Testis (tissue), 3 donors: ENCODE data around the gene GALR1. TPM values are rescaled to one million over a fixed set of nuclear protein-coding genes. Genes with fewer than 3 reads are reported as not detected.

ENCODE experiments used
- DNase-seq: peaks from one replicate; pipeline ENCODE4 v3.0.0-alpha.2; 2019
- H3K27ac ChIP-seq, 2 donors: fragments of 200-600 bp; sonication (generic); one replicate each; pipeline ENCODE4 v1.5.1; 2019
- H3K27me3 ChIP-seq: fragments of 200-600 bp; sonication (generic); one replicate; pipeline ENCODE4 v1.5.1; 2019
- H3K36me3 ChIP-seq: fragments of 200-600 bp; sonication (generic); one replicate; pipeline ENCODE4 v1.5.1; 2017; ENCODE audit warnings: low read depth; ENCODE audit errors: missing control alignments
- H3K4me1 ChIP-seq: fragments of 200-600 bp; sonication (generic); one replicate; pipeline ENCODE4 v1.5.1; 2019
- H3K4me3 ChIP-seq, 2 donors: fragments of 200-600 bp; sonication (generic); one replicate each; pipeline ENCODE4 v1.5.1; 2017 to 2019
- H3K9me3 ChIP-seq: fragments of 200-600 bp; sonication (generic); one replicate; pipeline ENCODE4 v1.5.1; 2017
- POLR2A ChIP-seq: fragments of 450-650 bp; IDR thresholded peaks from one replicate; pipeline ENCODE4 v1.6.1; 2017; ENCODE audit warnings: antibody characterized with exemption, mild to moderate bottlenecking, moderate library complexity
- WGBS, 2 donors: methylation state at CpG; one replicate each; pipeline ENCODE4 v1.1.5; 2018; 5-methylcytosine and 5-hydroxymethylcytosine counted together
- intact Hi-C: fragments of 100-400 bp; cut with DNase I; formaldehyde crosslinking; loops from one replicate; pipeline ENCODE4 v1.15.1; 2023; ENCODE audit warnings: low total_unique reads
- polyA plus RNA-seq: library from polyadenylated mRNA; stranded (reverse); fragments of 350-450 nt; fragmentation: Illumina TruSeq; extraction: RNeasy Lipid Tissue Mini Kit (QIAGEN cat#74804); gene quantifications from one replicate; pipeline ENCODE4 v1.2.3, GENCODE V29; 2014; ENCODE audit warnings: low read depth, low replicate concordance; ENCODE audit not compliant: insufficient read depth
- total RNA-seq, 2 donors: library from RNA; depleted of rRNA; stranded (reverse); fragments of >200 nt; gene quantifications; one replicate each; pipeline ENCODE4 v1.2.3, GENCODE V29; 2016
- TF ChIP-seq, protein P1 (sequence below), 3 experiments: fragments of 450-650 bp in 2 of 3; fragments of 200-600 bp in 1 of 3; sonication (generic) in 1 of 3; IDR thresholded peaks; one replicate each; pipeline ENCODE4 v1.5.1; 2016 to 2019; ENCODE audit warnings: antibody characterized with exemption in 3 of 3, mild to moderate bottlenecking in 2 of 3, moderate library complexity in 1 of 3

Gene GALR1
- total and polyA plus RNA-seq, 3 donors from 2014 or later = 0.11 to 0.43 (median 0.16) TPM

DNA sequence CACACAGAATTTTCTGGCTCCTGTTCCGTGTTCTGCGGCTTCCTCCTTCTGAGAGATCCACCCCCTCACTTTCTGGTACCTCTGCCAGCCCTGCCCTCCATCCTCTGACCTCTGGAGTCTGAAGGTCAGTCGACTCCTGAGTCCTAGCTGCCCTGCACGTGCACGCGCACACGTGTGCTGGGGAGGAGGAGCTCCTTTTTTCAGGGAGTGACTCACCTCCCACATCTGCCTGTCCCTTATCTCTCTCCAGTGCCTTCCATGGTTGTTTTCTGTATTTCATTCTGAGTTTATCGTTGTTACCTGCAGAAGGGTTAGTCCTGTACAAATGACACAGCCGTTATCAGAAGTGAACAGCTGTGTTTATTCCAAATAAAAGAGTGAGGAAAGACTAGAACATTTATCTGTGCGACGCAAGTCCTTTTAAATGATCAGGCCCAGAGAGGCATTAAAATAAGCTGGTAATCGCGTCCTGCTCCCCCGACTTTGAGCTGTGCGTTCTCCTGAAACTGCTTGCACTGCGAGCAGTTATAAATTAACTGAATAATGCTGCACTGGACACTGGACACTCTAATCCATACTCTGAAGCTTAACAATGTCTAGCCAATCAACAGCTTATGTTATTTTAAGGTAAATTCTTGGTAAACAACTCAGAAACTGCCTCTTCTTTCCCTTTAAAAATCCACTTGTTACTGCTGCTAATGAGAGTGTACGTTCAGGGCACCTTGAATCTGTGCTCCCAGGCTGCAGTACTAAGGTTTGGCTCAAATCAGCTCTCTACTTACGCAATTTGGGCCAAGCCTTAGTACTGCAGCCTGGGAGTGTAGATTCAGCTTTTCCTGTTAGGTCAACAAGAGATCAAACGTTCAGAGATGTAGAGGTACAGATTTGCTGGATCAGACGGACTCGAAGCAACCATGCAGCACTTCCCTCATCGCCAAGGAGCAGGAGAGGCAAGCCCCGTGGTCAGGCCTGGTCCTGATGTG is 72.5 kb downstream of the GALR1 start:
- DNase-seq = no peak
- Histone ChIP-seq H3K36me3 (no peaks in the 10 kb centered on the region), H3K9me3 (no peaks in the 10 kb centered on the region), H3K27me3 (no peaks in the 10 kb centered on the region), H3K27ac (no peak overlapping the region), H3K4me3 (no peak overlapping the region), H3K4me1 (no peaks in the 10 kb centered on the region)
- 45 to 58% methylated on average over 23 of the region's 23 CpGs for WGBS, 2 donors
- no peak for TF ChIP-seq POLR2A
- TF ChIP-seq, protein P1, sequence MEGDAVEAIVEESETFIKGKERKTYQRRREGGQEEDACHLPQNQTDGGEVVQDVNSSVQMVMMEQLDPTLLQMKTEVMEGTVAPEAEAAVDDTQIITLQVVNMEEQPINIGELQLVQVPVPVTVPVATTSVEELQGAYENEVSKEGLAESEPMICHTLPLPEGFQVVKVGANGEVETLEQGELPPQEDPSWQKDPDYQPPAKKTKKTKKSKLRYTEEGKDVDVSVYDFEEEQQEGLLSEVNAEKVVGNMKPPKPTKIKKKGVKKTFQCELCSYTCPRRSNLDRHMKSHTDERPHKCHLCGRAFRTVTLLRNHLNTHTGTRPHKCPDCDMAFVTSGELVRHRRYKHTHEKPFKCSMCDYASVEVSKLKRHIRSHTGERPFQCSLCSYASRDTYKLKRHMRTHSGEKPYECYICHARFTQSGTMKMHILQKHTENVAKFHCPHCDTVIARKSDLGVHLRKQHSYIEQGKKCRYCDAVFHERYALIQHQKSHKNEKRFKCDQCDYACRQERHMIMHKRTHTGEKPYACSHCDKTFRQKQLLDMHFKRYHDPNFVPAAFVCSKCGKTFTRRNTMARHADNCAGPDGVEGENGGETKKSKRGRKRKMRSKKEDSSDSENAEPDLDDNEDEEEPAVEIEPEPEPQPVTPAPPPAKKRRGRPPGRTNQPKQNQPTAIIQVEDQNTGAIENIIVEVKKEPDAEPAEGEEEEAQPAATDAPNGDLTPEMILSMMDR (IDR thresholded peaks at IDR 0.05) = no peak
- intact Hi-C loops = no loop called here

DNA sequence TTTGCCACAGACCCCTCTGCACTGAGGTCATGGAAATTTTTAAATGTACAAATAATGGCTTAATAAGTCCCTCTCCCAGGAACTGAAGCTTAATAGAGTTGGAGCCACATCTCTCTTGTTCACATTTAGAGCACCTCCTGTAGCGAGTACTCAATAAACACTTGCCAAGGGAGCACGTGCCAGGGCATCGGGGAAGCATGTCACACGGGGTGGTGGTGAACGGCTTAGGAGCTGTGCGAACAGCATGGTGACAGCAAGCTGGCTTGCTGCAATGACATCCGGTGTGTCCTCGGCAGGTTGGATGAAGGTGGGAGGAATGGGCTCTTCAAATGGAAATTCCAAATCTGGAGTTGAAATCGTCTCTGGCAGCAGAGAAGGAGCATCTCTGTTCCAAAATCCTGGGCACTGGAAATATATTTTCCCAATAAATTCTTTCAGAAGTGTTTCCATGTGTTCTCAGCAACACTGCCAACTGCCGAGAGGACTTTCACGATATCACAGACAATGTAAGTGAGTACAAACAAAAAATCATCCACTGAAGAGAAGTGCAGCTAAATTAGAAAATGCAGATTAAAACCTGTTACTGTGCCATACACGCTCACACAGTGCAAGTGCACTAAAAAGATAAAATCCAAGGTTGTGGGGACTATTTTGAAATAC is 74.1 kb downstream of the GALR1 start:
- DNase-seq = no peak

More for the DNA sequence above, 74.1 kb downstream of the GALR1 start:
- Histone ChIP-seq H3K36me3 (no peaks in the 10 kb centered on the region), H3K27ac (no peak overlapping the region), H3K27me3 (no peaks in the 10 kb centered on the region), H3K4me3 (no peak overlapping the region), H3K4me1 (no peaks in the 10 kb centered on the region), H3K9me3 (no peaks in the 10 kb centered on the region)
- no peak for TF ChIP-seq POLR2A
- TF ChIP-seq, protein P1 (IDR thresholded peaks at IDR 0.05) = no peak
- intact Hi-C loops = no loop called here
- WGBS, 2 donors = 72 to 77% methylated on average over 12 of the region's 12 CpGs

Other genes with a start within 250 kb of the GALR1 start
- 10 to 100 TPM; 15.4 to 20.3 TPM for gene MBP, start 117.1 kb upstream of the GALR1 start, total RNA-seq
- 16.7 TPM for gene MBP, start 117.1 kb upstream of the GALR1 start, polyA plus RNA-seq